IMR-90 (cell line): Measurements from ENCODE around the gene MFSD12. TPM values are rescaled to one million over a fixed set of nuclear protein-coding genes. Genes with fewer than 3 reads are reported as not detected.
"Not testable (repeated sequence)": the region's sequence is repeated elsewhere in the genome, so short reads cannot be mapped to it uniquely, and the experiment has no call there.

Source experiments
- ATAC-seq: fragments of 200-7000 bp; cut with Tn5 transposase; 2 replicates; pipeline ENCODE4 v1.9.1; 2020; ENCODE audit warnings: low read depth, mild to moderate bottlenecking, moderate library complexity
- BruUV-seq: library from RNA; stranded (reverse); fragments of 400-500 nt; replicated peaks from 2 replicates; lab custom pipeline; 2021; lab: Mats Ljungman, UMichigan
- CTCF ChIA-PET: fragments of 300-600 bp; formaldehyde crosslinking; extraction: SDS; loops from one replicate; lab custom pipeline; 2021; ENCODE audit warnings: antibody characterized with exemption; lab: Yijun Ruan, JAX
- POLR2A ChIA-PET: fragments of 300-600 bp; sonication (Branson Sonifier 250); formaldehyde crosslinking; loops from one replicate; lab custom pipeline; 2022; ENCODE audit warnings: antibody characterized with exemption; ENCODE audit not compliant: unreplicated experiment; lab: Charles Lee
- DNase-seq: peaks from one replicate; pipeline ENCODE4 v3.0.0; 2013
- H2AFZ ChIP-seq: replicated peaks from 2 replicates; pipeline ENCODE3; 2013; ENCODE audit warnings: low read length, mild to moderate bottlenecking; ENCODE audit not compliant: poor library complexity
- H2AK5ac ChIP-seq: 2 replicates; pipeline ENCODE4 v1.6.1; 2013; ENCODE audit warnings: low read depth, low read length, inconsistent platforms
- H2AK9ac ChIP-seq: replicated peaks from 2 replicates; pipeline ENCODE3; 2013; ENCODE audit warnings: mild to moderate bottlenecking, low read depth, low read length, moderate library complexity; ENCODE audit not compliant: poor library complexity
- H2BK120ac ChIP-seq: 2 replicates; pipeline ENCODE4 v1.6.1; 2013; ENCODE audit warnings: low read depth, low read length, inconsistent platforms
- H2BK15ac ChIP-seq: 3 replicates; pipeline ENCODE4 v1.6.1; 2013; ENCODE audit warnings: low read depth, low read length, inconsistent platforms
- H2BK20ac ChIP-seq: 2 replicates; pipeline ENCODE4 v1.6.1; 2013; ENCODE audit warnings: low read depth, mild to moderate bottlenecking, inconsistent platforms, low read length, moderate library complexity
- H2BK5ac ChIP-seq: 2 replicates; pipeline ENCODE4 v1.6.1; 2013; ENCODE audit warnings: mild to moderate bottlenecking, low read depth, low read length, inconsistent platforms; ENCODE audit not compliant: poor library complexity, severe bottlenecking
- H3K14ac ChIP-seq: replicated peaks from 2 replicates; pipeline ENCODE4 v1.6.1; 2013; ENCODE audit warnings: low read depth, low read length, inconsistent platforms
- H3K18ac ChIP-seq: 2 replicates; pipeline ENCODE4 v1.6.1; 2013; ENCODE audit warnings: low read depth, low read length, control low read depth
- H3K23ac ChIP-seq: 2 replicates; pipeline ENCODE4 v1.6.1; 2013; ENCODE audit warnings: low read depth, low read length, inconsistent platforms
- H3K27ac ChIP-seq: 2 replicates; pipeline ENCODE4 v1.5.1; 2013; ENCODE audit warnings: mild to moderate bottlenecking, control low read depth, low read length; ENCODE audit not compliant: insufficient read depth
- H3K27me3 ChIP-seq: 2 replicates; pipeline ENCODE4 v1.6.1; 2013; ENCODE audit warnings: low read length; ENCODE audit not compliant: control insufficient read depth, insufficient read depth
- H3K36me3 ChIP-seq: 2 replicates; pipeline ENCODE4 v1.6.1; 2013; ENCODE audit warnings: low read length, mixed read lengths; ENCODE audit not compliant: control insufficient read depth, insufficient read depth
- H3K4ac ChIP-seq: 2 replicates; pipeline ENCODE4 v1.6.1; 2013; ENCODE audit warnings: low read depth, low read length, inconsistent platforms
- H3K4me1 ChIP-seq: 2 replicates; pipeline ENCODE4 v1.6.1; 2013; ENCODE audit warnings: low read length, mixed read lengths; ENCODE audit not compliant: control insufficient read depth, insufficient read depth
- H3K4me2 ChIP-seq: 2 replicates; pipeline ENCODE4 v1.6.1; 2013; ENCODE audit warnings: low read depth, mild to moderate bottlenecking, control low read depth, low read length, moderate library complexity
- H3K4me3 ChIP-seq: 2 replicates; pipeline ENCODE4 v1.5.1; 2013; ENCODE audit warnings: low read depth, mild to moderate bottlenecking, control low read depth, low read length, moderate library complexity; ENCODE audit not compliant: insufficient read depth
- H3K56ac ChIP-seq: 2 replicates; pipeline ENCODE4 v1.6.1; 2013; ENCODE audit warnings: low read length, inconsistent platforms; ENCODE audit not compliant: insufficient read depth; ENCODE audit errors: extremely low read depth
- H3K79me1 ChIP-seq, 2 experiments: 2 replicates each; pipeline ENCODE4 v1.6.1; 2013; ENCODE audit warnings: low read length in 2 of 2, inconsistent platforms in 1 of 2, low read depth in 1 of 2
- H3K9ac ChIP-seq: 2 replicates; pipeline ENCODE4 v1.6.1; 2013; ENCODE audit warnings: low read depth, low read length, control low read depth
- H3K9me1 ChIP-seq: 2 replicates; pipeline ENCODE4 v1.6.1; 2013; ENCODE audit warnings: low read length, inconsistent platforms; ENCODE audit not compliant: insufficient read depth
- H3K9me3 ChIP-seq: 2 replicates; pipeline ENCODE4 v1.6.1; 2013; ENCODE audit warnings: low read length; ENCODE audit not compliant: control insufficient read depth, insufficient read depth
- H4K20me1 ChIP-seq: 2 replicates; pipeline ENCODE4 v1.6.1; 2013; ENCODE audit warnings: low read length, inconsistent platforms; ENCODE audit not compliant: insufficient read depth
- H4K5ac ChIP-seq: 2 replicates; pipeline ENCODE4 v1.6.1; 2013; ENCODE audit warnings: mild to moderate bottlenecking, low read depth, low read length, control low read depth
- H4K8ac ChIP-seq, 2 experiments: 2 replicates each; pipeline ENCODE4 v1.6.1; 2013; ENCODE audit warnings: low read depth in 2 of 2, low read length in 2 of 2, control low read depth in 1 of 2, inconsistent platforms in 1 of 2
- H4K91ac ChIP-seq: 2 replicates; pipeline ENCODE4 v1.6.1; 2013; ENCODE audit warnings: low read depth, low read length, inconsistent platforms; ENCODE audit not compliant: insufficient read depth
- MAZ ChIP-seq: IDR thresholded peaks from 2 replicates; pipeline ENCODE4 v1.6.1; 2012; ENCODE audit warnings: low read depth, mild to moderate bottlenecking, low read length, improper control_type of control experiment, moderate library complexity, borderline replicate concordance
- WGBS, 2 experiments: methylation state at CpG; one replicate each; pipeline versions ENCODE4 v1.1.5 to v1.1.7; 2013; ENCODE audit warnings: missing lambda C conversion rate in 2 of 2; ENCODE audit not compliant: insufficient read length in 1 of 2; ENCODE audit errors: extremely low coverage in 2 of 2; 5-methylcytosine and 5-hydroxymethylcytosine counted together
- dilution Hi-C: fragments of 300-500 bp; cut with HindIII; formaldehyde crosslinking; loops from one replicate; pipeline ENCODE4 v1.14.3; 2018; ENCODE audit warnings: low sequenced_read_pairs; ENCODE audit not compliant: unreplicated experiment
- in situ Hi-C: fragments of 300-500 bp; cut with MboI; formaldehyde crosslinking; loops from 3 replicates; pipeline ENCODE4 v1.14.3; 2019; ENCODE audit warnings: low sequenced_read_pairs, inconsistent platforms, mixed read lengths
- intact Hi-C: fragments of 100-400 bp; cut with micrococcal nuclease; formaldehyde crosslinking; loops from 2 replicates; pipeline ENCODE4 v1.10.0; 2022
- polyA plus RNA-seq, 3 experiments: library from polyadenylated mRNA; depleted of rRNA; stranded (reverse); fragments of >200 nt; gene quantifications; 2 replicates each; pipeline ENCODE4 v1.2.3, GENCODE V29; 2012; ENCODE audit warnings: low replicate concordance in 1 of 3
- total RNA-seq: library from RNA; depleted of rRNA; stranded (reverse); fragments of >200 nt; gene quantifications from 2 replicates; pipeline ENCODE4 v1.2.3, GENCODE V29; 2012

Gene MFSD12
- total and polyA plus RNA-seq, 2 of the 4 experiments (the other 2 are of a cell fraction) = 20.4 to 77.2 TPM

DNA sequence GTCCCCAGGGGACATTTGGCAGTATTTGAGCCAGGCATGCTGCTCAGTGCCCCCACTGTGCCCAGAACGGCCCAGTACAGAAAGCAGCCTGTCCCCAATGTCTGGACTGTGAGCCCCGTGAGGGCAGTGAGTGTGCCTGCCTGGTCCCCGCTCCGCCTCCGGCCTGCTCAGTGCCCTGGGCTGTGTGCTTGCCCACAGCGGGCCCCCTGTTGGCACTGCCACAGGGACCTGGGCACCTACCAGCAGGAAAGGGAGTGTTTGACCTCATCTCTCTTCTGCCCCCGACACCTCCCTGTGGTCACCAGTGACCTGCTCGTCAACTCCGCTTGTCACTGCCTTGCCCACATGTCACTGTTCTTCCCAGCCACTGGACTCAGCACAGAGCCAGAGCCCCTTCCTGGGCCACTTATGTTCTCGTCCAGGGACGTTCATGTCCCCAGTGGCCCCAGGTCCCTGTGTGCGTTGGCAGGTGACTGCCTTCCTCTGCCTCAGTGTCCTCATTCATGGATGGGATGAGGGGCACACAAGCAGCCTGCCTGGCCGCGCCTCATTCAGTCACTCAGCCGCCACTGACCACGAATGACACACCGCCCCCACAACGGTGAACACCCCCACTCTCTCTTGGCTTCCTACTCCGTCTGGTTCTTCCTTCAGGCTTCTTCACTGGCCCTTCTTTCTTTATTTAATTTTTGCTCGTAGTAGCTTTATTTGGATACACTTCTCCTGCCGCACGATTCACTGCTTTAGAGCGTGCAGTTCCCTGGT lies 48.4 kb downstream of the MFSD12 start:
- Histone ChIP-seq H3K18ac (no peak overlapping the region), H3K9ac (no peak overlapping the region), H3K23ac (peak overlapping the region; percentile 43), H4K8ac (no peak overlapping the region), H4K5ac (no peak overlapping the region), H3K4me3 (no peak overlapping the region), H2BK120ac (no peak overlapping the region; the same call in 1 of the 2 replicates), H3K27ac (no peak overlapping the region; the same call in 1 of the 2 replicates), H2AK5ac (peak overlapping the region; percentile 93), H3K4ac (0 out of 2 replicates have a peak overlapping the region, but pooled peaks have one; percentile 16), H3K4me1 (peaks cover 19% of the 10 kb centered on the region), H3K36me3 (peaks cover 13% of the 10 kb centered on the region), H2BK15ac (no peak overlapping the region), H2AFZ (peak overlapping the region; percentile 37), H3K56ac (no peak overlapping the region), H3K9me1 (peaks cover 19% of the 10 kb centered on the region), H4K20me1 (peaks cover 68% of the 10 kb centered on the region), H4K91ac (no peak overlapping the region; the same call in 1 of the 2 replicates), H3K27me3 (no peaks in the 10 kb centered on the region), H3K79me1 (peaks cover 3 to 80% of the 10 kb centered on the region in 2 experiments; a peak in 3 of 4 replicates), H3K9me3 (no peaks in the 10 kb centered on the region), H2BK5ac (no peak overlapping the region), H3K14ac (no peak overlapping the region), H2BK20ac (no peak overlapping the region), H3K4me2 (no peak overlapping the region), H2AK9ac (peak overlapping the region; percentile 89)
- CTCF ChIA-PET = no interaction called here
- no TSS peak for BruUV-seq
- no peak for TF ChIP-seq MAZ
- intact Hi-C loops = loop anchor here (5.0 kb wide), 1 partner anchor 118 kb away; the partner anchor contains the start of gene CACTIN
- in situ Hi-C loops = no loop called here
- POLR2A ChIA-PET = no interaction called here
- dilution Hi-C loops = no loop called here
- 87% methylated on average over 10 of the region's 23 CpGs; no CpG with 5 or more reads in 1 of the 2 experiments for WGBS, 2 experiments
- ATAC-seq = no peak
- DNase-seq = peak; percentile 30

- H2BK15ac ChIP-seq, H4K91ac ChIP-seq, H3K27me3 ChIP-seq, in situ Hi-C loops, H2BK120ac ChIP-seq, H2AK5ac ChIP-seq, H2AFZ ChIP-seq, POLR2A ChIA-PET, BruUV-seq, CTCF ChIA-PET, H2AK9ac ChIP-seq, DNase-seq, H3K9me3 ChIP-seq, H3K18ac ChIP-seq, H2BK20ac ChIP-seq, H3K23ac ChIP-seq, dilution Hi-C loops, H4K5ac ChIP-seq, H3K4me2 ChIP-seq, H3K4me3 ChIP-seq, H3K56ac ChIP-seq, H3K14ac ChIP-seq, H4K8ac ChIP-seq, H3K27ac ChIP-seq, H3K9ac ChIP-seq, ATAC-seq, H2BK5ac ChIP-seq: not testable (repeated sequence)
- intact Hi-C loops = loop anchor here (5.0 kb wide), 1 partner anchor 119 kb away; the partner anchor contains the start of gene CACTIN
- WGBS, 2 experiments = no CpG with 5 or more reads among the region's 18 CpGs
- H3K79me1 ChIP-seq = peaks cover 0 to 73% of the 10 kb centered on the region in 2 experiments; a peak in 2 of 4 replicates
- H3K4ac ChIP-seq = 0 out of 2 replicates have a peak overlapping the region, but pooled peaks have one; percentile 16
- H3K4me1 ChIP-seq = peaks cover 16% of the 10 kb centered on the region
- peaks cover 60% of the 10 kb centered on the region for H4K20me1 ChIP-seq
- H3K36me3 ChIP-seq = peaks cover 13% of the 10 kb centered on the region
- peaks cover 17% of the 10 kb centered on the region for H3K9me1 ChIP-seq
These were observed 49.2 kb downstream of the MFSD12 start for GRCh38 chr19:3508121-3508661.
